Neuron (in vitro differentiated cells): ENCODE data around the gene TEPSIN.

Experiments used
- H2AFZ ChIP-seq: one replicate; pipeline ENCODE4 v1.6.1; 2013; ENCODE audit warnings: low read depth, mild to moderate bottlenecking, inconsistent platforms, low read length, moderate library complexity
- H3K27me3 ChIP-seq: one replicate; pipeline ENCODE4 v1.6.1; 2013; ENCODE audit warnings: low read length; ENCODE audit not compliant: insufficient read depth
- H3K36me3 ChIP-seq: one replicate; pipeline ENCODE4 v1.6.1; 2013; ENCODE audit warnings: low read length; ENCODE audit not compliant: insufficient read depth
- H3K4me1 ChIP-seq: one replicate; pipeline ENCODE4 v1.6.1; 2013; ENCODE audit warnings: low read length; ENCODE audit not compliant: insufficient read depth
- H3K4me3 ChIP-seq: 2 replicates; pipeline ENCODE4 v1.5.1; 2013; ENCODE audit warnings: mild to moderate bottlenecking, low read length, moderate library complexity
- H3K9me3 ChIP-seq: one replicate; pipeline ENCODE4 v1.6.1; 2013; ENCODE audit warnings: low read length

Gene TEPSIN

GRCh38 chr17:81222906-81223761 lies 15.7 kb downstream of the TEPSIN start, which contains the start of gene CEP131:
TSS of gene CEP131 (minus strand) at chr17:81222965. CDS start at chr17:81220056, 2,909 bp downstream.
- Histone ChIP-seq H3K4me1 (peaks cover 15% of the 10 kb centered on the region), H3K9me3 (no peaks in the 10 kb centered on the region), H3K36me3 (peaks cover 18% of the 10 kb centered on the region), H3K27me3 (no peaks in the 10 kb centered on the region), H3K4me3 (peak within 1 kb of the TSS; percentile 78), H2AFZ (peak within 1 kb of the TSS; percentile 70)

DNA sequence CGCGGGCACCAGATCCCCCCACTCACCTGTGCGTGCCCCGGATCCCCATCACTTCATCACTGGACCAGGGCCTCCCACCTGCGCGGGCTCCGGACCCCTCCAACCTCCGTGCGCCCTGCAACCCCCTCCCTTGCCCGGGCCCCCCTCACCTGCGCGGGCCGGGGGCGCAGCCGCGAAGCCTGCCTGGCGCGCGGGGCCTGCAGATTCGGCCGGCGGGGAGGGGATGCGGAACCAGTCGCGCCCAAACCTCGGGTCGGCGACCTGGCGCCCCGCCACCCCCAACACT lies 16.3 kb downstream of the TEPSIN start:
- Histone ChIP-seq H3K36me3 (peaks cover 22% of the 10 kb centered on the region), H3K9me3 (no peaks in the 10 kb centered on the region), H3K4me3 (peak overlapping the region; percentile 78), H3K27me3 (no peaks in the 10 kb centered on the region), H3K4me1 (peaks cover 15% of the 10 kb centered on the region), H2AFZ (peak overlapping the region; percentile 70)

DNA sequence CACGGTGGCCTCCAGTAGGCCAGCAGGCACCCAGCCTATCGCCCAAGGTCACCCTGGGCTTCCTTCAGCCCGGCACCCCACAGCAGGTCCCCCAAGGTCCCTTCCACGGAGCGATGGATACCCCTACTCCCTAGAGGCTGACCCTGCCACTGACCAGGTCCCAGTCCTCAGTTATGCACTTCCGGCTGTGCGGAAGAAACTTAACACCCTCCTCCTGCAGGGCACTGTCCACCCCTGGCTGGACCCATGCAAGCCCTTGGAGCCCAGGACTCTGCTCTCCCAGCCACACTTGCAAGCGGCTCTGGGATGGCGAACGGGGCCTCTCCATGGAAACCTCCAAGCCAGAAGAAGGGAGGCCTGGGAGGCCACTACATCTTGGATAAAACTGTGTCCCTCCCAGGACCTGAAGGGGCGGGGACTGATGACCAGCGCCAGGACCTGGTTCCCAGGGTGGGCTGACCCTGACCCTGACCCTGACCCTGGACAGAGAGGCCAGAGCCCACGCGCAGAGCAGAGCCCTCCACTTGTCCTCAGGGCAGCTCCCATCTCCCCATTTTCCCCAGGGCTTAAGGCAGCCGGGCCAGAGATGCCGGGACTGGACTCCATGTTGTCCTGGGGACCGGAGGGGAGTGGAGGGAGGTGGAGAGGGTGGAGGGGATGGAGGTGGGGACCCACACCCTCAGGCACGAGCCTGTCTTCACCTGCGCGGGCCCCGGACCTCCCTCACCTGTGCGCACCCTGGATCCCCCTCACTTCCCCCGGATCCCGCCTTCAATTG lies 16.8 kb downstream of the TEPSIN start:
- Histone ChIP-seq H2AFZ (peak overlapping the region; percentile 70), H3K27me3 (no peaks in the 10 kb centered on the region), H3K9me3 (no peaks in the 10 kb centered on the region), H3K4me3 (peak overlapping the region; percentile 78), H3K36me3 (peaks cover 28% of the 10 kb centered on the region), H3K4me1 (peaks cover 15% of the 10 kb centered on the region)

GRCh38 chr17:81221371-81221841 lies 17.4 kb downstream of the TEPSIN start:
- no peaks in the 10 kb centered on the region for H3K27me3 ChIP-seq
- peaks cover 15% of the 10 kb centered on the region for H3K4me1 ChIP-seq
- no peaks in the 10 kb centered on the region for H3K9me3 ChIP-seq
- H2AFZ ChIP-seq: no peak overlapping the region
- peak overlapping the region; percentile 78 for H3K4me3 ChIP-seq
- H3K36me3 ChIP-seq: peaks cover 32% of the 10 kb centered on the region

DNA sequence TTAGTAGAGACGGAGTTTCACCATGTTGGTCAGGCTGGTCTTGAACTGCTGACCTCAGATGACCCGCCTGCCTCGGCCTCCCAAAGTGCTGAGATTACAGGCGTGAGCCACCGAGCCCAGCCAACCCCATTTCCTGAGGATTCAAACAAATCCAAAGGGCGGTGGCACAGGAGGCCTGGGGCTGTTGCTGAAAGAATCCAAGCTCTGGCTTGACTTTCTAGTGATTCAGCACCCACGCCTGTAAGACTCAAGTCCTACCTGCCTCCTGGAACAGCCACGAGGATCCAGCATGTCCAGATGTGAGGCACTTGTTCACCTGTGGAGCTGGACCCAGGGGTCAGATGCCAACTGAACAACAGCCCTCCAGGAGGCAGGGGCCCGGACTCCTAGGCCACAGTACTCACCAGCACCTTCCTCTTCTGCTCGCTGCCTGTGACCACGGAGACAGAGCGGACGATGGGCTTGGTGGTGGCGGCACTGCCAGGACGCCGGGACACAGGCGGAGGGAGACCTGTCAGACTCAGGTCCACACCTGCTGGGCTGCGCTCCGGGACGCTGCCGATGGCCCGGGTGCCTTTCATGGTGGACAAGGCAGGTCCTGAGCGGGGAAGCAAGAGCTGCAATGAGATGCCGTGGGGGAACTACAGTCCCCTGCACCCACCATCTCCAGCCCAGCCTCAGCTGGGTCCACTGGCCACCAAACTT lies 19.2 kb downstream of the TEPSIN start:
- H3K4me1 ChIP-seq: peaks cover 15% of the 10 kb centered on the region
- H3K36me3 ChIP-seq: peaks cover 34% of the 10 kb centered on the region
- H3K4me3 ChIP-seq: no peak overlapping the region
- no peaks in the 10 kb centered on the region for H3K27me3 ChIP-seq
- no peaks in the 10 kb centered on the region for H3K9me3 ChIP-seq
- H2AFZ ChIP-seq: no peak overlapping the region

GRCh38 chr17:81218991-81219390 lies 19.9 kb downstream of the TEPSIN start:
- peaks cover 34% of the 10 kb centered on the region for H3K36me3 ChIP-seq
- H3K4me1 ChIP-seq: peaks cover 15% of the 10 kb centered on the region
- H3K4me3 ChIP-seq: no peak overlapping the region
- no peak overlapping the region for H2AFZ ChIP-seq
- H3K27me3 ChIP-seq: no peaks in the 10 kb centered on the region
- no peaks in the 10 kb centered on the region for H3K9me3 ChIP-seq

DNA sequence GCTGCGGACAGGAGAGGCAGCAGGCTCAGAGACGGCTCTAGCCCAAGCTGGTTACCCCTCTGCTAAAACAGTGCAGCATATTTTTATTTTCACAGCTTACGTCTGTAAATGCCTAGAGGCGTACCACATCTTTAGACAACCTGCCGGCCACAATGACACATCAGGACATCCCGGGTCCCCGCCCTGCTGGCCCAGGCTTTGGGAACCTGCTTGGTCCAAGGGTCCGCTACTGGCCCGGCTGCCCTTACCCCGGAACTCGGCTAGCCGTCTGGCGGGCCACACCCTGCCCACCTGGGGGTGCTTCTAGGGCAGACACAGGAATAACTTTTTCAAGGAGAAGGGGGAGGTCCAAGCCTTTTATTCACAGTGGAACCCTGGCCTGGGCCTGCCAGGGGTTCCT lies 20.4 kb downstream of the TEPSIN start:
- Histone ChIP-seq H3K36me3 (peaks cover 34% of the 10 kb centered on the region), H3K9me3 (no peaks in the 10 kb centered on the region), H3K4me1 (peaks cover 13% of the 10 kb centered on the region), H3K4me3 (no peak overlapping the region), H3K27me3 (no peaks in the 10 kb centered on the region), H2AFZ (no peak overlapping the region)

DNA sequence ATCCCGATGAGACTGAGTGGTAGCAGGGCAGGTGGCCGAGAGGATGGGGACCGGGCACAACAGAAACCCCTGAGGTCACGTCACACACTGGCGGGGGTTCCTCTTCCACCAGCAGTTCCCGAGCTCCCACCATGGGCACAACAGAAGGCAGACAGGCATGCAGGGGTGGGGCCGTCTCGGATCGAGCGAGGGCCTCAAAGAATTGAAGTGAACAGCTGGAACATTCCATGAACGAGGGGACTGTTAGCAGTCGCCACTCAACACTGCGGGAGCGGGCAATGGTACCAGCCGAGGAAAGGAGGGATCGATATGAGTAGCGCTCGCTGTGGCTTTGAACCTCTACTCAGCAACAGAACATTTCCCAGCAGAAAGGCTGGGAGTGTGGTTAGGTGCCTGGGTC lies 21.4 kb downstream of the TEPSIN start:
- no peaks in the 10 kb centered on the region for H3K27me3 ChIP-seq
- no peak overlapping the region for H3K4me3 ChIP-seq
- peaks cover 13% of the 10 kb centered on the region for H3K4me1 ChIP-seq
- H2AFZ ChIP-seq: no peak overlapping the region
- no peaks in the 10 kb centered on the region for H3K9me3 ChIP-seq
- peaks cover 34% of the 10 kb centered on the region for H3K36me3 ChIP-seq

DNA sequence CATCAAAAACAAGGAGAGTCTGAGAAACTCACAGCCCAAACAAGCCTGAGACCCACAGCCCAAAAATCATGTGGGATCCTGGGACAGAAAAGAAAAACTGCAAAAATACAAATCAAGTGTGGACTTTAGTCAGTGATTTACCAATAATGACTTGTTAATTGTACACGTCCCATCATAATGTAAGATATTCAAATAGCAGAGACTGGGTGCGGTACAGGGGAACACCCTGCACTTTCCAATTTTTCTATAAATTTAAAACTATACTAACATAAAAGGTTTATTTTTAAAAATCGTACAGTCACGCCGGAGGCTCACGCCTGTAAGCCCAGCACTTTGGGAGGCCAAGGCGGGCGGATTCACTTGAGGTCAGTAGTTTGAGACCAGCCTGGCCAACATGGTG lies 24.9 kb downstream of the TEPSIN start:
- Histone ChIP-seq H3K4me1 (no peaks in the 10 kb centered on the region), H3K36me3 (peaks cover 29% of the 10 kb centered on the region), H3K9me3 (no peaks in the 10 kb centered on the region), H2AFZ (no peak overlapping the region), H3K4me3 (no peak overlapping the region), H3K27me3 (no peaks in the 10 kb centered on the region)

- no peak overlapping the region for H3K4me3 ChIP-seq
Observed at GRCh38 chr17:81212365-81212764, 26.5 kb downstream of the TEPSIN start.

DNA sequence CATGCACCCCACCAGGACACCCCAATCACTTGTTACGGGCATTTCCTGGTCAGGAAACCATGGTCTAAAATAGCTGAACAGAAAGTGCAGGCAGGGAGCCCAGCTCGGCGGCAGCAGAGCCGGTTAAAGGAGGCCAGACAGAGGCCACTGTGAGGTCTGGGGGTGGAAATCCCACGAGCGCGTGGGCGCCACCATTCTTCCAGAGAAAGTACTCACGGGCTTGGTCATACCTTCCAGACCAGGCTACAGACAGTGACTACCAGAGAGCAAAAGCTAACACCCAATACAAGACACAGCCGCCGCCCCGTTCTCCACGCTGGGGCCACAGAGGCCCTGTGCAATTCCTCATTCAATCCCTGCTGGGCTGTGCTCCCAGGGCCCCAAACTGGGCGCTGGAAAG lies 28.0 kb downstream of the TEPSIN start:
- Histone ChIP-seq H3K4me1 (no peaks in the 10 kb centered on the region), H3K4me3 (no peak overlapping the region), H3K9me3 (no peaks in the 10 kb centered on the region), H3K36me3 (peaks cover 17% of the 10 kb centered on the region), H3K27me3 (no peaks in the 10 kb centered on the region), H2AFZ (no peak overlapping the region)

More at GRCh38 chr17:81212365-81212764, 26.5 kb downstream of the TEPSIN start:
- no peak overlapping the region for H2AFZ ChIP-seq
- H3K4me1 ChIP-seq: no peaks in the 10 kb centered on the region
- H3K36me3 ChIP-seq: peaks cover 20% of the 10 kb centered on the region
- H3K9me3 ChIP-seq: no peaks in the 10 kb centered on the region
- no peaks in the 10 kb centered on the region for H3K27me3 ChIP-seq

GRCh38 chr17:81210466-81210865 lies 28.4 kb downstream of the TEPSIN start:
- Histone ChIP-seq H3K9me3 (no peaks in the 10 kb centered on the region), H3K27me3 (no peaks in the 10 kb centered on the region), H3K36me3 (peaks cover 19% of the 10 kb centered on the region), H2AFZ (no peak overlapping the region), H3K4me1 (no peaks in the 10 kb centered on the region), H3K4me3 (no peak overlapping the region)

DNA sequence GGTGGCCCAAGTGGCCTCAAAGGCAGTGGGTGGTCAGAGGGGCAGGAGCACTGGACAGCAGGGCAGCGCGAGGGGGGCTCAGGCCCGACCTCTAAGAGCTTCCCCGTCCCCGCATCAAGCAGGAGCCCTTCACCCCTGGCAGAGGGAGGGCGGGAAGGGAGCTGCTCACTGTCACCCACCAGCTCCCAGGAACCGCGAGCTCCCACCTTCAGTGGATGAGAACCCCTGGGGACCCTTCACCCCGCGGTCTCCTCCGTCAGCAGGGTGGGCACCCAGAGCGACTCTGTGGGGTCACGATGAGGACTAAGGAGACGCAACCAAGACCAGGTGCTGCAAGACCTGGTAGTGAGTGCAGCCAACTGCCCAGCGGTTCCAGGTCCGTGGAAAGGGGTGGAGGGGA lies 29.7 kb downstream of the TEPSIN start:
- Histone ChIP-seq H2AFZ (no peak overlapping the region), H3K4me3 (no peak overlapping the region), H3K27me3 (no peaks in the 10 kb centered on the region), H3K4me1 (no peaks in the 10 kb centered on the region), H3K9me3 (no peaks in the 10 kb centered on the region), H3K36me3 (peaks cover 27% of the 10 kb centered on the region)
